ENCODE data around the gene PRRG2. TPM values are rescaled to one million over a fixed set of nuclear protein-coding genes. Genes with fewer than 3 reads are reported as not detected.

The PRRG2 gene
- polyA plus RNA-seq, 1 of the 3 experiments (the other 2 are of a cell fraction): 0.44 TPM

GRCh38 chr19:49635530-49636232 is 54.6 kb downstream of the PRRG2 start:
- H3K9me3 ChIP-seq: no peaks in the 10 kb centered on the region
- ChIA-PET CTCF (interaction anchor here (0.9 kb wide), 1 partner anchor 37 kb away, joined by 3 read pairs; no protein-coding TSS in a partner anchor), POLR2A (no interaction called here)
- no peak overlapping the region for H2AFZ ChIP-seq (ENCODE audit: low read depth)
- TF ChIP-seq EZH2phosphoT487 (IDR thresholded peaks at IDR 0.05; ENCODE audit: borderline replicate concordance, low read depth): no peak
- TF ChIP-seq PBX3 (IDR thresholded peaks at IDR 0.05): no peak
- TF ChIP-seq CTCF (IDR thresholded peaks at IDR 0.05): no peak
- no peak for TF ChIP-seq FOXJ3 (CRISPR knock-in tag; IDR thresholded peaks at IDR 0.05)
- TF ChIP-seq YY1 (IDR thresholded peaks at IDR 0.05; ENCODE audit: low read depth): no peak
- no peak for TF ChIP-seq TCF12 (IDR thresholded peaks at IDR 0.05)
- no peak for TF ChIP-seq USF2 (IDR thresholded peaks at IDR 0.05; ENCODE audit: borderline replicate concordance, low read depth, low read length)
- TF ChIP-seq RCOR1 (IDR thresholded peaks at IDR 0.05; ENCODE audit: low read length): no peak
- TF ChIP-seq GABPA (IDR thresholded peaks at IDR 0.05; ENCODE audit: low read depth): no peak
- no peak for TF ChIP-seq MXI1 (IDR thresholded peaks at IDR 0.05; ENCODE audit: low read depth, low read length)
- no peak for TF ChIP-seq MAX (IDR thresholded peaks at IDR 0.05; ENCODE audit: low read depth)
- TF ChIP-seq ZBTB33 (IDR thresholded peaks at IDR 0.05; ENCODE audit: borderline replicate concordance, low read depth): no peak
- TF ChIP-seq SMC3 (IDR thresholded peaks at IDR 0.05; ENCODE audit: low read depth, low read length): no peak
- peaks cover 12 to 17% of the 10 kb centered on the region in 2 experiments; a peak in 3 of 4 replicates for H3K4me1 ChIP-seq (ENCODE audit: control insufficient read depth in 1 of 2, insufficient read depth in 2 of 2, low read depth in 1 of 2, low read length in 1 of 2)
- H3K27me3 ChIP-seq (ENCODE audit: insufficient read depth): no peaks in the 10 kb centered on the region
- no peak overlapping the region for H3K4me3 ChIP-seq (ENCODE audit: low read depth in 2 of 2, low read length in 1 of 2)
- H3K36me3 ChIP-seq (replicated peaks in 1 of 2; ENCODE audit: control insufficient read depth in 1 of 2, insufficient read depth in 2 of 2, low read length in 1 of 2): no peaks in the 10 kb centered on the region
- H3F3A ChIP-seq (replicated peaks; ENCODE audit: insufficient read depth): peaks cover 11% of the 10 kb centered on the region
- H3K4me2 ChIP-seq: no peak overlapping the region
- H4K20me1 ChIP-seq (ENCODE audit: insufficient read depth): no peaks in the 10 kb centered on the region; the same call in 1 of the 2 replicates
- no peak overlapping the region for H3K27ac ChIP-seq (ENCODE audit: low read depth in 2 of 2, low read length in 1 of 2)
- peaks cover 16% of the 10 kb centered on the region for H3K79me2 ChIP-seq (ENCODE audit: insufficient read depth)
- no peak overlapping the region for H3K9ac ChIP-seq
- no peak for DNase-seq
- WGBS (ENCODE audit: low lambda C conversion rate): 73% methylated on average over 21 of the region's 24 CpGs
- H3K9me2 ChIP-seq: no peaks in the 10 kb centered on the region

Measured in SK-N-SH (cell line).